ENCODE results near the gene SEMA6A. TPM values are rescaled to one million over a fixed set of nuclear protein-coding genes. Genes with fewer than 3 reads are reported as not detected.
A peak's percentile ranks its signal among the peaks of the same experiment; 100 is the strongest.

The SEMA6A gene
- total RNA-seq, 1 experiment from 2014 or later = 2.1 TPM

DNA sequence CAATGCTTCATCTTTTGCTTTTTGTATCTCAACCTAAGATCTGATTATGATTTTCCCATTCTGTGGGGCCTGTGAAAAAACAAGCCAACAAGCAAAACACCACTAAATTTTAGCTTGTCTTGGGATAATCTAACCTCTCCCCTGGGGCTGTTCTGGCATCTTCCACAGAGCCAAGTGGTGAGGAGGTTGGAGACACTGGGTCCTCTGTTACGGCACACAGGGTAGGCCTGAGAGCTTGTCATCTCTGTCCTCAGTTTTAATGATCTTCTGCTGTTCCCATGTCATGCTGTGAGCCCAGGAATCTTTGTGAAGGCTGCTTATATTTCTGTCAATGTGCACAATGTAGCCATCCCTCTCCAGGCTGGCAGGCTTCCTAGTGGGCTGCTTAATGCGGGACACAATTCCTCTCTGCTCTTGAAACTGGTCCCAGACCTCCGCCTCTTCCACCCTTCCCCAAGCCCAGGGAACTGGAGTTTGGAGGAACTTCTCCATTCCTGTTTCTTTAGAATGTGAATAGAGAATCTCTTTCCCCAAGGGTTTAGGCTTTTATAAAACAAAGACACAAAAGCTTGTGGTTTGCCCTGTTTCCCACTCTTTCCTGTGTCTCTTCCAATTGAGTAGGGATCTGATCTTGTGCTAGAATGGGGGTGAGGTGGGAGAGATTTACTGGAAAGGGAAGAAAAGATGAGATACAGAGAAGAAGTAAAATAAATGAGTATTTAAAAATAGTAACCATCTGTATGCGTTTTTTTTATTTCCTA lies 30.9 kb upstream of the SEMA6A start:
- no peaks in the 10 kb centered on the region for H3K36me3 Mint-ChIP-seq (ENCODE audit: insufficient read depth, unreplicated experiment)
- intact Hi-C loops (cut with micrococcal nuclease) = no loop called here
- ChIA-PET POLR2A (no interaction called here), CTCF (interaction anchor here (0.7 to 1.1 kb wide), 2 partner anchors 12 to 49 kb away, joined by 3 read pairs; no protein-coding TSS in a partner anchor)
- no peaks in the 10 kb centered on the region for H3K27me3 Mint-ChIP-seq (ENCODE audit: insufficient read depth, unreplicated experiment)
- no peak for DNase-seq (ENCODE audit: unreplicated experiment)
- no TSS peak for BruUV-seq (replicated peaks)
- H3K4me3 Mint-ChIP-seq (ENCODE audit: unreplicated experiment) = no peak overlapping the region
- no peaks in the 10 kb centered on the region for H3K9me3 Mint-ChIP-seq (ENCODE audit: unreplicated experiment)
- TF ChIP-seq CTCF (IDR thresholded peaks at IDR 0.05; ENCODE audit: unreplicated experiment) = no peak
- peaks cover 7% of the 10 kb centered on the region for H3K4me1 Mint-ChIP-seq (ENCODE audit: insufficient read depth, unreplicated experiment)
- no peak overlapping the region for H3K27ac Mint-ChIP-seq (ENCODE audit: low read depth, unreplicated experiment)

- H3K4me3 Mint-ChIP-seq (ENCODE audit: unreplicated experiment) = no peak overlapping the region
- no TSS peak for BruUV-seq (replicated peaks)
- CTCF ChIA-PET = interaction anchor here (0.7 to 1.1 kb wide), 2 partner anchors 13 to 48 kb away, joined by 3 read pairs; no protein-coding TSS in a partner anchor
- POLR2A ChIA-PET = no interaction called here
- peaks cover 10% of the 10 kb centered on the region for H3K4me1 Mint-ChIP-seq (ENCODE audit: insufficient read depth, unreplicated experiment)
- no peak for TF ChIP-seq CTCF (IDR thresholded peaks at IDR 0.05; ENCODE audit: unreplicated experiment)
- no peak overlapping the region for H3K27ac Mint-ChIP-seq (ENCODE audit: low read depth, unreplicated experiment)
- H3K9me3 Mint-ChIP-seq (ENCODE audit: unreplicated experiment) = no peaks in the 10 kb centered on the region
- no peak for DNase-seq (ENCODE audit: unreplicated experiment)
- no peaks in the 10 kb centered on the region for H3K27me3 Mint-ChIP-seq (ENCODE audit: insufficient read depth, unreplicated experiment)
- intact Hi-C loops (cut with micrococcal nuclease) = no loop called here
- no peaks in the 10 kb centered on the region for H3K36me3 Mint-ChIP-seq (ENCODE audit: insufficient read depth, unreplicated experiment)
Measured at GRCh38 chr5:116604805-116605204, 30.2 kb upstream of the SEMA6A start.

DNA sequence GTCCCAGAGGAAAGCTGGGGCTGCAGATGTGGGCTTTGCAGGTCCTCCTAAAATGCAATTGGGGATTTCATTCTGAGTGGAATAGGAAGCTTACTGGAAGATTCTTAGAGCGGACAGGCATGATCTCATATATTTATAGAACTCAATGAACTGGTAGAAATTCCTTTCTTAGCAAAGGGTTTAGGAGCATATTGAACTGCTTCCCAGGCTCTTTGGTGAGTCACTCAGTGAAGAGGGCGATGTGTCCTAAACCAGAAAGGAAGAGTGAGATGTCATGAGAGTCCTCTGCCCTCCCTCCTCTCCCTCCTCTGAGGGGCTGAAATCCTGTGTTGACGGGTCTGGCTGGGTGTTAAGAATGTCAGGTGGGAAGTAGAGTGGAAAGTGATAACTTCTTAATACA lies 26.3 kb upstream of the SEMA6A start:
- CTCF ChIA-PET = interaction anchor here (0.5 kb wide), 1 partner anchor 11 kb away, joined by 3 read pairs; no protein-coding TSS in a partner anchor
- BruUV-seq (replicated peaks) = no TSS peak
- H3K4me3 Mint-ChIP-seq (ENCODE audit: unreplicated experiment) = no peak overlapping the region
- POLR2A ChIA-PET = interaction anchor here (1.2 kb wide), 1 partner anchor 16 kb away, joined by 3 read pairs; no protein-coding TSS in a partner anchor
- no peaks in the 10 kb centered on the region for H3K36me3 Mint-ChIP-seq (ENCODE audit: insufficient read depth, unreplicated experiment)
- H3K4me1 Mint-ChIP-seq (ENCODE audit: insufficient read depth, unreplicated experiment) = peaks cover 10% of the 10 kb centered on the region
- peak overlapping the region; percentile 52 for H3K27ac Mint-ChIP-seq (ENCODE audit: low read depth, unreplicated experiment)
- DNase-seq (ENCODE audit: unreplicated experiment) = peak; percentile 38
- H3K27me3 Mint-ChIP-seq (ENCODE audit: insufficient read depth, unreplicated experiment) = no peaks in the 10 kb centered on the region
- no peak for TF ChIP-seq CTCF (IDR thresholded peaks at IDR 0.05; ENCODE audit: unreplicated experiment)
- H3K9me3 Mint-ChIP-seq (ENCODE audit: unreplicated experiment) = no peaks in the 10 kb centered on the region
- intact Hi-C loops (cut with micrococcal nuclease) = no loop called here

DNA sequence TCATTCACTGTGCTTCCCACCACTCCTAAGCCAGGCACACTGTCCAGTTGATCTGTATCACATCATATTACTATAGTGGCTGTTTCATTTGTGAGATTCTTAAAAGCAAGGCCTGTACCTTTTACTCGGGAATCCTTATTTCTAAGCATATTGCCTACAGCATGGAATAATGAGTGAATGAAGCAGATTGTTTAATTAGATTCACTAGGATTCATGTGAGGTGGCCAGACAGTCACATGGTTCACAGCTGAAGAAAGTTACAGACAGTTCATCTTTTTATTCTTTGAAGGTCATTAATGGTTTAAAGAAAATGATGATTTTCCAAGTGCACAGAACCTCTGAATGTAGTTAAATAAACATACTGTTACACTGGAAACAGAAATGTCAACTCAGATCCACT lies 24.3 kb upstream of the SEMA6A start:
- POLR2A ChIA-PET = no interaction called here
- no peak overlapping the region for H3K4me3 Mint-ChIP-seq (ENCODE audit: unreplicated experiment)
- no peaks in the 10 kb centered on the region for H3K36me3 Mint-ChIP-seq (ENCODE audit: insufficient read depth, unreplicated experiment)
- peaks cover 10% of the 10 kb centered on the region for H3K4me1 Mint-ChIP-seq (ENCODE audit: insufficient read depth, unreplicated experiment)
- CTCF ChIA-PET = no interaction called here
- DNase-seq (ENCODE audit: unreplicated experiment) = no peak
- intact Hi-C loops (cut with micrococcal nuclease) = no loop called here
- H3K27me3 Mint-ChIP-seq (ENCODE audit: insufficient read depth, unreplicated experiment) = no peaks in the 10 kb centered on the region
- TF ChIP-seq CTCF (IDR thresholded peaks at IDR 0.05; ENCODE audit: unreplicated experiment) = no peak
- H3K9me3 Mint-ChIP-seq (ENCODE audit: unreplicated experiment) = no peaks in the 10 kb centered on the region
- BruUV-seq (replicated peaks) = no TSS peak
- no peak overlapping the region for H3K27ac Mint-ChIP-seq (ENCODE audit: low read depth, unreplicated experiment)

All from MCF 10A (cell line).